Forelimb muscle (tissue), 1 donor: ENCODE results near the gene COQ6. TPM values are rescaled to one million over a fixed set of nuclear protein-coding genes. Genes with fewer than 3 reads are reported as not detected.
"Not testable (repeated sequence)": the region's sequence is repeated elsewhere in the genome, so short reads cannot be mapped to it uniquely, and the experiment has no call there.

Experiments used
- DNase-seq: peaks from one replicate; pipeline ENCODE4 v3.0.0-alpha.2; 2013; ENCODE audit warnings: low read depth
- polyA plus RNA-seq: library from polyadenylated mRNA; unstranded; fragments of 120-200 nt; gene quantifications from one replicate; pipeline ENCODE4 v1.2.1, GENCODE V29; 2013; ENCODE audit not compliant: insufficient read length

COQ6 gene
- polyA plus RNA-seq, 1 donor, result 44.7 TPM

- DNase-seq, result no peak
These were observed 38.0 kb downstream of the COQ6 start for GRCh38 chr14:73988065-73988464.

GRCh38 chr14:73988656-73989055 lies 38.6 kb downstream of the COQ6 start:
- DNase-seq, result not testable (repeated sequence)

GRCh38 chr14:73991092-73991491 lies 41.0 kb downstream of the COQ6 start:
- no peak for DNase-seq

- not testable (repeated sequence) for DNase-seq
These were observed 44.8 kb downstream of the COQ6 start for GRCh38 chr14:73994926-73995325.

- no peak for DNase-seq
These were observed 45.9 kb downstream of the COQ6 start for GRCh38 chr14:73995977-73996378.

GRCh38 chr14:73996731-73997107 lies 46.6 kb downstream of the COQ6 start:
- no peak for DNase-seq

- no peak for DNase-seq
These were observed 47.2 kb downstream of the COQ6 start for GRCh38 chr14:73997108-73997943.

GRCh38 chr14:73997944-73998447 lies 47.9 kb downstream of the COQ6 start:
- DNase-seq, result no peak

- DNase-seq, result no peak
These were observed 48.6 kb downstream of the COQ6 start for GRCh38 chr14:73998726-73999125.

GRCh38 chr14:74005664-74006063 lies 55.6 kb downstream of the COQ6 start:
- DNase-seq, result not testable (repeated sequence)

GRCh38 chr14:74008843-74009499 lies 58.9 kb downstream of the COQ6 start:
- DNase-seq, result no peak

Other genes starting within 250 kb of the COQ6 start
- gene PNMA1, start 235.9 kb upstream of the COQ6 start, polyA plus RNA-seq, result 23.8 TPM
- gene PTGR2, start 98.5 kb upstream of the COQ6 start, polyA plus RNA-seq, result 13.5 TPM
- gene ZNF410, start 63.4 kb upstream of the COQ6 start, polyA plus RNA-seq, result 33.1 TPM
- gene FAM161B, start 208 bp upstream of the COQ6 start, polyA plus RNA-seq, result 7.4 TPM
- gene ENTPD5, start 69.0 kb downstream of the COQ6 start, polyA plus RNA-seq, result 15.6 TPM
- 6.6 TPM for gene BBOF1, start 69.0 kb downstream of the COQ6 start, polyA plus RNA-seq
- gene ALDH6A1, start 134.2 kb downstream of the COQ6 start, polyA plus RNA-seq, result 13.2 TPM
- gene LIN52, start 134.7 kb downstream of the COQ6 start, polyA plus RNA-seq, result 8.8 TPM